GM18909 (cell line): ENCODE results near the gene CGB3.

ENCODE experiments used
- ATAC-seq: cut with Tn5 transposase; IDR thresholded peaks from one replicate; pipeline ENCODE4 v1.9.1; 2021; ENCODE audit warnings: mild to moderate bottlenecking; ENCODE audit not compliant: unreplicated experiment, poor library complexity

CGB3 gene

GRCh38 chr19:48991011-48991609 is 33.0 kb downstream of the CGB3 start:
- no peak for ATAC-seq

- no peak for ATAC-seq
These were observed 33.7 kb downstream of the CGB3 start for GRCh38 chr19:48990400-48990799.

GRCh38 chr19:48989701-48990291 is 34.3 kb downstream of the CGB3 start:
- ATAC-seq: no peak

GRCh38 chr19:48988860-48989259 is 35.3 kb downstream of the CGB3 start:
- ATAC-seq: no peak

- no peak for ATAC-seq
These were observed 35.8 kb downstream of the CGB3 start for GRCh38 chr19:48988286-48988685.

- no peak for ATAC-seq
These were observed 36.8 kb downstream of the CGB3 start for GRCh38 chr19:48987323-48987722.

GRCh38 chr19:48986211-48986610 is 37.9 kb downstream of the CGB3 start:
- no peak for ATAC-seq

GRCh38 chr19:48985711-48986110 is 38.4 kb downstream of the CGB3 start:
- ATAC-seq: no peak

GRCh38 chr19:48982280-48982679 is 41.9 kb downstream of the CGB3 start:
- no peak for ATAC-seq

GRCh38 chr19:48977061-48977460 is 47.1 kb downstream of the CGB3 start:
- no peak for ATAC-seq

- ATAC-seq: no peak
These were observed 47.9 kb downstream of the CGB3 start for GRCh38 chr19:48975947-48976847.
